ENCODE data around the gene CTNNA3. TPM values are rescaled to one million over a fixed set of nuclear protein-coding genes. Genes with fewer than 3 reads are reported as not detected.

CTNNA3 gene
- total and polyA plus RNA-seq, 2 of the 4 experiments (the other 2 are of a cell fraction), result 0.19 to 0.90 TPM

GRCh38 chr10:66049335-66049734 lies 1646.7 kb downstream of the CTNNA3 start:
- Histone ChIP-seq H4K20me1 (ENCODE audit: insufficient read depth, low read length) (no peaks in the 10 kb centered on the region), H3K18ac (ENCODE audit: low read depth, low read length) (no peak overlapping the region), H2BK20ac (ENCODE audit: low read depth, low read length) (no peak overlapping the region), H3K36me3 (ENCODE audit: control insufficient read depth, insufficient read depth, low read length) (no peaks in the 10 kb centered on the region), H3K23ac (ENCODE audit: low read depth, low read length) (no peak overlapping the region), H2AFZ (replicated peaks; ENCODE audit: low read length, poor library complexity) (no peak overlapping the region), H3K56ac (ENCODE audit: extremely low read depth, insufficient read depth, low read length) (no peak overlapping the region), H3K9me3 (ENCODE audit: control insufficient read depth, insufficient read depth, low read length) (peaks cover 5% of the 10 kb centered on the region; the same call in 1 of the 2 replicates), H2BK5ac (ENCODE audit: low read depth, low read length, poor library complexity, severe bottlenecking) (no peak overlapping the region), H2BK120ac (ENCODE audit: low read depth, low read length) (no peak overlapping the region), H3K4me1 (ENCODE audit: control insufficient read depth, insufficient read depth, low read length) (no peaks in the 10 kb centered on the region), H3K27me3 (ENCODE audit: control insufficient read depth, insufficient read depth, low read length) (no peaks in the 10 kb centered on the region), H4K91ac (ENCODE audit: insufficient read depth, low read depth, low read length) (no peak overlapping the region), H3K4ac (ENCODE audit: low read depth, low read length) (no peak overlapping the region), H2BK15ac (ENCODE audit: low read depth, low read length) (no peak overlapping the region), H3K27ac (ENCODE audit: insufficient read depth, low read length) (no peak overlapping the region), H3K79me1 (ENCODE audit: low read depth in 1 of 2, low read length in 2 of 2) (no peaks in the 10 kb centered on the region), H3K4me3 (ENCODE audit: insufficient read depth, low read depth, low read length) (no peak overlapping the region), H4K8ac (ENCODE audit: low read depth in 2 of 2, low read length in 2 of 2) (no peak overlapping the region), H3K4me2 (ENCODE audit: low read depth, low read length) (no peak overlapping the region), H3K9me1 (ENCODE audit: insufficient read depth, low read length) (no peaks in the 10 kb centered on the region), H4K5ac (ENCODE audit: low read depth, low read length) (no peak overlapping the region), H3K14ac (replicated peaks; ENCODE audit: low read depth, low read length) (no peak overlapping the region), H2AK9ac (replicated peaks; ENCODE audit: low read depth, low read length, poor library complexity) (no peak overlapping the region), H2AK5ac (ENCODE audit: low read depth, low read length) (no peak overlapping the region), H3K9ac (ENCODE audit: low read depth, low read length) (no peak overlapping the region)
- intact Hi-C loops (cut with micrococcal nuclease) (no loop called here), in situ Hi-C loops (cut with MboI; ENCODE audit: low sequenced_read_pairs) (no loop called here), dilution Hi-C loops (cut with HindIII; ENCODE audit: low sequenced_read_pairs, unreplicated experiment) (no loop called here)
- WGBS, 2 experiments (ENCODE audit: extremely low coverage in 2 of 2, insufficient read length in 1 of 2), result no CpG with 5 or more reads among the region's 3 CpGs
- no peak for TF ChIP-seq MAFK (IDR thresholded peaks at IDR 0.05; ENCODE audit: low read depth, low read length)
- TF ChIP-seq NFE2L2 (IDR thresholded peaks at IDR 0.05; ENCODE audit: low read depth, low read length), result no peak
- no peak for TF ChIP-seq MXI1 (IDR thresholded peaks at IDR 0.05; ENCODE audit: borderline replicate concordance, low read depth, low read length)
- TF ChIP-seq POLR2A (IDR thresholded peaks at IDR 0.05; ENCODE audit: low read depth, low read length), result no peak
- no peak for TF ChIP-seq CEBPB (IDR thresholded peaks at IDR 0.05; ENCODE audit: low read depth, low read length)
- TF ChIP-seq, protein P1, sequence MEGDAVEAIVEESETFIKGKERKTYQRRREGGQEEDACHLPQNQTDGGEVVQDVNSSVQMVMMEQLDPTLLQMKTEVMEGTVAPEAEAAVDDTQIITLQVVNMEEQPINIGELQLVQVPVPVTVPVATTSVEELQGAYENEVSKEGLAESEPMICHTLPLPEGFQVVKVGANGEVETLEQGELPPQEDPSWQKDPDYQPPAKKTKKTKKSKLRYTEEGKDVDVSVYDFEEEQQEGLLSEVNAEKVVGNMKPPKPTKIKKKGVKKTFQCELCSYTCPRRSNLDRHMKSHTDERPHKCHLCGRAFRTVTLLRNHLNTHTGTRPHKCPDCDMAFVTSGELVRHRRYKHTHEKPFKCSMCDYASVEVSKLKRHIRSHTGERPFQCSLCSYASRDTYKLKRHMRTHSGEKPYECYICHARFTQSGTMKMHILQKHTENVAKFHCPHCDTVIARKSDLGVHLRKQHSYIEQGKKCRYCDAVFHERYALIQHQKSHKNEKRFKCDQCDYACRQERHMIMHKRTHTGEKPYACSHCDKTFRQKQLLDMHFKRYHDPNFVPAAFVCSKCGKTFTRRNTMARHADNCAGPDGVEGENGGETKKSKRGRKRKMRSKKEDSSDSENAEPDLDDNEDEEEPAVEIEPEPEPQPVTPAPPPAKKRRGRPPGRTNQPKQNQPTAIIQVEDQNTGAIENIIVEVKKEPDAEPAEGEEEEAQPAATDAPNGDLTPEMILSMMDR (conservative IDR thresholded peaks at IDR 0.05; ENCODE audit: low read depth, low read length), result no peak
- no peak for TF ChIP-seq CHD1 (IDR thresholded peaks at IDR 0.05; ENCODE audit: low read depth, low read length)
- no peak for TF ChIP-seq RAD21 (IDR thresholded peaks at IDR 0.05; ENCODE audit: low read length)
- ATAC-seq (ENCODE audit: low read depth) (no peak), DNase-seq (no peak)
- ChIA-PET POLR2A (ENCODE audit: unreplicated experiment) (no interaction called here), CTCF (no interaction called here)
- no TSS peak for BruUV-seq (replicated peaks)
